HCT116 (cell line): ENCODE data around the gene SGMS1. TPM values are rescaled to one million over a fixed set of nuclear protein-coding genes. Genes with fewer than 3 reads are reported as not detected.

Experiments
- ATAC-seq: fragments of 200-7000 bp; cut with Tn5 transposase; 2 replicates; pipeline ENCODE4 v1.9.1; 2020; ENCODE audit warnings: mild to moderate bottlenecking, moderate library complexity
- BruUV-seq: library from RNA; stranded (reverse); fragments of 400-500 nt; replicated peaks from 2 replicates; lab custom pipeline; 2021; lab: Mats Ljungman, UMichigan
- CTCF ChIA-PET: fragments of 300-600 bp; sonication (Branson Sonifier 250); formaldehyde crosslinking; loops from one replicate; lab custom pipeline; 2021; ENCODE audit warnings: antibody characterized with exemption; lab: Charles Lee
- POLR2A ChIA-PET: fragments of 300-600, 350-600 bp; sonication (Branson Sonifier 250); formaldehyde crosslinking; loops from one replicate; lab custom pipeline; 2021; ENCODE audit warnings: antibody characterized with exemption; lab: Charles Lee
- RAD21 ChIA-PET, 2 experiments: fragments of 300-600 bp; sonication (Branson Sonifier 250); formaldehyde crosslinking; loops; one replicate each; lab custom pipeline; 2023; ENCODE audit warnings: low total read pairs in 2 of 2; ENCODE audit not compliant: uncharacterized antibody in 2 of 2, unreplicated experiment in 2 of 2, low non-redundant PET in 1 of 2; lab: Charles Lee
- DNase-seq: peaks from one replicate; pipeline ENCODE4 v3.0.0-alpha.2; 2010; ENCODE audit warnings: low read depth, low spot score
- H2AFZ ChIP-seq: fragments of 200-600 bp; shearing (Covaris generic), sonication (generic); 2 replicates; pipeline ENCODE4 v1.6.1; 2017; ENCODE audit warnings: low read depth, mixed run types, mixed read lengths, antibody characterized with exemption, low read length; ENCODE audit not compliant: poor library complexity, severe bottlenecking
- H3K27ac ChIP-seq: 2 replicates; pipeline ENCODE4 v1.5.1; 2012; ENCODE audit warnings: low read depth, low read length
- H3K27me3 ChIP-seq: fragments of 200-600 bp; sonication (generic); 2 replicates; pipeline ENCODE4 v1.6.1; 2016; ENCODE audit warnings: mixed run types, low read length, mixed read lengths; ENCODE audit not compliant: insufficient read depth
- H3K36me3 ChIP-seq, 2 experiments: fragments of 200-500 bp in 1 of 2; fragments of 200-600 bp in 1 of 2; sonication (Bioruptor generic) in 1 of 2; sonication (generic) in 1 of 2; 2 replicates each; pipeline versions ENCODE4 v1.5.1 to v1.6.1; 2014 to 2016; ENCODE audit warnings: low read length in 2 of 2, inconsistent platforms in 1 of 2, mixed read lengths in 1 of 2, mixed run types in 1 of 2; ENCODE audit not compliant: insufficient read depth in 2 of 2, control insufficient read depth in 1 of 2
- H3K4me1 ChIP-seq, 2 experiments: fragments of 200-600 bp in 1 of 2; sonication (generic) in 1 of 2; 2 replicates each; pipeline versions ENCODE4 v1.5.1 to v1.6.1; 2012 to 2017; ENCODE audit warnings: low read length in 2 of 2, inconsistent platforms in 1 of 2, mild to moderate bottlenecking in 1 of 2, mixed read lengths in 1 of 2, mixed run types in 1 of 2, moderate library complexity in 1 of 2; ENCODE audit not compliant: insufficient read depth in 2 of 2, control insufficient read depth in 1 of 2
- H3K4me2 ChIP-seq: fragments of 200-600 bp; sonication (generic); 2 replicates; pipeline ENCODE4 v1.6.1; 2017; ENCODE audit warnings: mixed run types, low read length, mixed read lengths
- H3K4me3 ChIP-seq, 2 experiments: fragments of 200-600 bp in 1 of 2; sonication (generic) in 1 of 2; replicated peaks in 1 of 2; 2 replicates each; pipeline ENCODE4 v1.5.1; 2011 to 2016; ENCODE audit warnings: low read length in 2 of 2, control low read depth in 1 of 2, low read depth in 1 of 2, mild to moderate bottlenecking in 1 of 2, mixed read lengths in 1 of 2, mixed run types in 1 of 2
- H3K79me2 ChIP-seq: fragments of 200-600 bp; sonication (generic); 2 replicates; pipeline ENCODE4 v1.6.1; 2017; ENCODE audit warnings: mild to moderate bottlenecking, mixed run types, low read length, moderate library complexity, mixed read lengths; ENCODE audit not compliant: insufficient read depth
- H3K9ac ChIP-seq: fragments of 200-600 bp; sonication (generic); 2 replicates; pipeline ENCODE4 v1.6.1; 2016; ENCODE audit warnings: low read length, mixed read lengths
- H3K9me2 ChIP-seq: fragments of 200-600 bp; sonication (generic), shearing (Covaris generic); 2 replicates; pipeline ENCODE4 v1.6.1; 2017; ENCODE audit warnings: mixed run types, mild to moderate bottlenecking, moderate library complexity; ENCODE audit not compliant: insufficient read depth
- H3K9me3 ChIP-seq, 2 experiments: fragments of 200-500 bp in 1 of 2; fragments of 200-600 bp in 1 of 2; sonication (Bioruptor generic) in 1 of 2; sonication (generic) in 1 of 2; 2 replicates each; pipeline ENCODE4 v1.6.1; 2014 to 2017; ENCODE audit warnings: low read length in 2 of 2, mixed read lengths in 2 of 2, inconsistent platforms in 1 of 2, low read depth in 1 of 2, mild to moderate bottlenecking in 1 of 2, mixed run types in 1 of 2, moderate library complexity in 1 of 2; ENCODE audit not compliant: control insufficient read depth in 1 of 2, insufficient read depth in 1 of 2
- H4K20me1 ChIP-seq: fragments of 200-600 bp; sonication (generic), shearing (Covaris generic); 2 replicates; pipeline ENCODE4 v1.6.1; 2017; ENCODE audit warnings: mixed run types, mild to moderate bottlenecking, moderate library complexity; ENCODE audit not compliant: insufficient read depth
- CBX3 ChIP-seq: IDR thresholded peaks from 2 replicates; pipeline ENCODE4 v1.6.1; 2012; ENCODE audit warnings: low read depth
- CEBPB ChIP-seq: IDR thresholded peaks from 2 replicates; pipeline ENCODE4 v1.6.1; 2012; ENCODE audit warnings: low read depth
- EZH2phosphoT487 ChIP-seq: fragments of 200-600 bp; IDR thresholded peaks from 2 replicates; pipeline ENCODE4 v1.6.1; 2018; ENCODE audit warnings: antibody characterized with exemption, borderline replicate concordance
- JUND ChIP-seq: IDR thresholded peaks from 2 replicates; pipeline ENCODE4 v1.6.1; 2012
- RAD21 ChIP-seq: IDR thresholded peaks from 2 replicates; pipeline ENCODE4 v1.6.1; 2012; ENCODE audit warnings: low read depth, mild to moderate bottlenecking
- REST ChIP-seq: IDR thresholded peaks from 2 replicates; pipeline ENCODE4 v1.6.1; 2012; ENCODE audit warnings: low read depth
- SRF ChIP-seq: IDR thresholded peaks from 2 replicates; pipeline ENCODE4 v1.6.1; 2012; ENCODE audit warnings: low read depth
- TCF7L2 ChIP-seq: IDR thresholded peaks from 2 replicates; pipeline ENCODE4 v1.7.0; 2011; ENCODE audit warnings: borderline replicate concordance, inconsistent platforms; ENCODE audit not compliant: insufficient read depth, insufficient read length; ENCODE audit errors: extremely low read depth
- YY1 ChIP-seq: IDR thresholded peaks from 2 replicates; pipeline ENCODE4 v1.6.1; 2011; ENCODE audit warnings: low read length, low read depth, moderate library complexity, mild to moderate bottlenecking; ENCODE audit not compliant: insufficient replicate concordance; ENCODE audit errors: extremely low read depth
- intact Hi-C: fragments of 100-400 bp; cut with micrococcal nuclease; formaldehyde crosslinking; loops from 2 replicates; pipeline ENCODE4 v1.10.0; 2022
- total RNA-seq: library from RNA; stranded (reverse); gene quantifications from one replicate; pipeline ENCODE4 v1.2.1, GENCODE V29; 2021; ENCODE audit not compliant: unreplicated experiment

The SGMS1 gene
- total RNA-seq, 1 experiment from 2014 or later = 29.1 TPM

DNA sequence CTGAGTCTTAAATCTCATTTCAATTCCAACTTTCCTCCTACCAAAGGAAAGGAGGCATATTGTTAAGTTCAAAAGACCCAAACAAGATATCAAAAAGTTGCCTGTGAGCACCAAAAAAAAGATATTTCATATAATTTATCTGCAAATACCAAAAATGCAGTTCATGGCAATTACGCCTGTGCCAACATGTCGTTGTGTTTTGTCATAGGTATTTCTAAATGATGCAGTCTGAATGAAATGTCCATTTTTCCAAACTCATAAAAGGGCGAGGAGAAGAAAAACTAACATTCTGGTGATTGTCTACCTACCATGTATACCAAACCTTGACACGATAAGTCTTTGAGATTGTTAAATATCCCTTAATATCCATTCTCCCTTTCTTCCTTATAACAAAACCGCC is 109.8 kb downstream of the SGMS1 start:
- no peak for TF ChIP-seq EZH2phosphoT487
- Histone ChIP-seq H3K4me2 (no peak overlapping the region), H3K36me3 (no peaks in the 10 kb centered on the region), H2AFZ (no peak overlapping the region), H3K79me2 (no peaks in the 10 kb centered on the region), H3K27me3 (no peaks in the 10 kb centered on the region), H3K9me3 (no peaks in the 10 kb centered on the region), H3K4me1 (peaks cover 17 to 27% of the 10 kb centered on the region in 2 experiments), H3K9me2 (no peaks in the 10 kb centered on the region), H3K9ac (no peak overlapping the region), H3K4me3 (no peak overlapping the region), H3K27ac (no peak overlapping the region), H4K20me1 (no peaks in the 10 kb centered on the region)
- ChIA-PET POLR2A (no interaction called here), CTCF (no interaction called here), RAD21 (no interaction called here)
- no TSS peak for BruUV-seq
- ATAC-seq = no peak
- DNase-seq = no peak
- intact Hi-C loops = no loop called here

DNA sequence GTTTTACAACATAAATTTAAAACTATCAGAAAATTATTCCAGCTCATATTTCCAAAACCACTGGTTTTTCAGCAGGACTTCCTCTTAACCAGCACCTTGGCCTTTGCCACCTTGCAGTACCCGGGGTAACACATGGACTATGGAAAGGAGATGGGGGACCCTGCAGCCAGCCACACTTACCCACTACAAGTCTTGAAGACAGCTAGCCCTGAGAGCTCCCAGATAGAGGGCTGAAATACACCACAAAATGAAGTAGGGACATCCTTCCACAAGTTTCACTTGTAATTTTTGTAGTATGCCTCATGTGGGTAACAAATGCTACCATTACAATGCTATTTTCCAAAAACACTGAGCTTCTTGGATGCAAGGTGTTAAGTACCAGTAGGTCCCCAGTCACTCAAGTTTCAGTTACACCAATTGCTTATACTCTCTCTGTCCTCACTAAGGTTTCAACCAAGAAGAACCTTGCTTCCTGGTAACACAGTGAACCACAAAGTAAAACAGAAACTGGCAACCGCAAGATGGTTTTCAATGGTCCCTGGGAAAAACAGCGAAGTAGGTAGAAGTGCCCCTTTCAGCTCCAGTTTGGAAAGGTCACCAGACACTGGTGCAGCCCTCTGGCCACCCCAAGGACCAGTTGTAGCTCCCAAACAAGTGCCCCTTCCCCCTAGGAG is 110.9 kb downstream of the SGMS1 start:
- H3K4me2 ChIP-seq = peak overlapping the region; percentile 48; the same call in 1 of the 2 replicates
- ChIA-PET POLR2A (interaction anchor here (1.3 kb wide), 1 partner anchor 20 kb away, joined by 3 read pairs; no protein-coding TSS in a partner anchor), RAD21 (interaction anchor here in 1 of 2 experiments (1.0 kb wide), 1 partner anchor 31 kb away, joined by 3 read pairs; no protein-coding TSS in a partner anchor), CTCF (no interaction called here)
- no peak overlapping the region for H3K9ac ChIP-seq
- no peak overlapping the region for H3K4me3 ChIP-seq
- H3K36me3 ChIP-seq = no peaks in the 10 kb centered on the region
- H3K27ac ChIP-seq = no peak overlapping the region
- no peak for ATAC-seq
- DNase-seq = no peak
- no peaks in the 10 kb centered on the region for H3K79me2 ChIP-seq
- H4K20me1 ChIP-seq = no peaks in the 10 kb centered on the region
- TF ChIP-seq REST = no peak
- no peak for TF ChIP-seq CEBPB
- no peak for TF ChIP-seq JUND
- no peak for TF ChIP-seq TCF7L2
- TF ChIP-seq SRF = no peak
- TF ChIP-seq CBX3 = no peak
- TF ChIP-seq YY1 = no peak
- TF ChIP-seq RAD21 = no peak
- TF ChIP-seq EZH2phosphoT487 = no peak
- H3K9me2 ChIP-seq = no peaks in the 10 kb centered on the region
- no peaks in the 10 kb centered on the region for H3K9me3 ChIP-seq
- peaks cover 17 to 27% of the 10 kb centered on the region in 2 experiments for H3K4me1 ChIP-seq
- no peak overlapping the region for H2AFZ ChIP-seq
- intact Hi-C loops = no loop called here
- no TSS peak for BruUV-seq
- no peaks in the 10 kb centered on the region for H3K27me3 ChIP-seq
